22Rv1 (cell line): Measurements from ENCODE around the gene CROCC.
"Not testable (repeated sequence)": the region's sequence is repeated elsewhere in the genome, so short reads cannot be mapped to it uniquely, and the experiment has no call there.

Experiments
- H3K27ac ChIP-seq: fragments of 450-650 bp; 2 replicates; pipeline ENCODE4 v1.5.1; 2017
- ZFX ChIP-seq: fragments of 450-650 bp; IDR thresholded peaks from 2 replicates; pipeline ENCODE4 v1.6.1; 2017; ENCODE audit warnings: antibody characterized with exemption, borderline replicate concordance
- TF ChIP-seq, protein P1 (sequence below): fragments of 450-650 bp; IDR thresholded peaks from 2 replicates; pipeline ENCODE4 v1.5.1; 2017; ENCODE audit warnings: mild to moderate bottlenecking

The CROCC gene, protein sequence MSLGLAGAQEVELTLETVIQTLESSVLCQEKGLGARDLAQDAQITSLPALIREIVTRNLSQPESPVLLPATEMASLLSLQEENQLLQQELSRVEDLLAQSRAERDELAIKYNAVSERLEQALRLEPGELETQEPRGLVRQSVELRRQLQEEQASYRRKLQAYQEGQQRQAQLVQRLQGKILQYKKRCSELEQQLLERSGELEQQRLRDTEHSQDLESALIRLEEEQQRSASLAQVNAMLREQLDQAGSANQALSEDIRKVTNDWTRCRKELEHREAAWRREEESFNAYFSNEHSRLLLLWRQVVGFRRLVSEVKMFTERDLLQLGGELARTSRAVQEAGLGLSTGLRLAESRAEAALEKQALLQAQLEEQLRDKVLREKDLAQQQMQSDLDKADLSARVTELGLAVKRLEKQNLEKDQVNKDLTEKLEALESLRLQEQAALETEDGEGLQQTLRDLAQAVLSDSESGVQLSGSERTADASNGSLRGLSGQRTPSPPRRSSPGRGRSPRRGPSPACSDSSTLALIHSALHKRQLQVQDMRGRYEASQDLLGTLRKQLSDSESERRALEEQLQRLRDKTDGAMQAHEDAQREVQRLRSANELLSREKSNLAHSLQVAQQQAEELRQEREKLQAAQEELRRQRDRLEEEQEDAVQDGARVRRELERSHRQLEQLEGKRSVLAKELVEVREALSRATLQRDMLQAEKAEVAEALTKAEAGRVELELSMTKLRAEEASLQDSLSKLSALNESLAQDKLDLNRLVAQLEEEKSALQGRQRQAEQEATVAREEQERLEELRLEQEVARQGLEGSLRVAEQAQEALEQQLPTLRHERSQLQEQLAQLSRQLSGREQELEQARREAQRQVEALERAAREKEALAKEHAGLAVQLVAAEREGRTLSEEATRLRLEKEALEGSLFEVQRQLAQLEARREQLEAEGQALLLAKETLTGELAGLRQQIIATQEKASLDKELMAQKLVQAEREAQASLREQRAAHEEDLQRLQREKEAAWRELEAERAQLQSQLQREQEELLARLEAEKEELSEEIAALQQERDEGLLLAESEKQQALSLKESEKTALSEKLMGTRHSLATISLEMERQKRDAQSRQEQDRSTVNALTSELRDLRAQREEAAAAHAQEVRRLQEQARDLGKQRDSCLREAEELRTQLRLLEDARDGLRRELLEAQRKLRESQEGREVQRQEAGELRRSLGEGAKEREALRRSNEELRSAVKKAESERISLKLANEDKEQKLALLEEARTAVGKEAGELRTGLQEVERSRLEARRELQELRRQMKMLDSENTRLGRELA (N-terminal part only)

DNA sequence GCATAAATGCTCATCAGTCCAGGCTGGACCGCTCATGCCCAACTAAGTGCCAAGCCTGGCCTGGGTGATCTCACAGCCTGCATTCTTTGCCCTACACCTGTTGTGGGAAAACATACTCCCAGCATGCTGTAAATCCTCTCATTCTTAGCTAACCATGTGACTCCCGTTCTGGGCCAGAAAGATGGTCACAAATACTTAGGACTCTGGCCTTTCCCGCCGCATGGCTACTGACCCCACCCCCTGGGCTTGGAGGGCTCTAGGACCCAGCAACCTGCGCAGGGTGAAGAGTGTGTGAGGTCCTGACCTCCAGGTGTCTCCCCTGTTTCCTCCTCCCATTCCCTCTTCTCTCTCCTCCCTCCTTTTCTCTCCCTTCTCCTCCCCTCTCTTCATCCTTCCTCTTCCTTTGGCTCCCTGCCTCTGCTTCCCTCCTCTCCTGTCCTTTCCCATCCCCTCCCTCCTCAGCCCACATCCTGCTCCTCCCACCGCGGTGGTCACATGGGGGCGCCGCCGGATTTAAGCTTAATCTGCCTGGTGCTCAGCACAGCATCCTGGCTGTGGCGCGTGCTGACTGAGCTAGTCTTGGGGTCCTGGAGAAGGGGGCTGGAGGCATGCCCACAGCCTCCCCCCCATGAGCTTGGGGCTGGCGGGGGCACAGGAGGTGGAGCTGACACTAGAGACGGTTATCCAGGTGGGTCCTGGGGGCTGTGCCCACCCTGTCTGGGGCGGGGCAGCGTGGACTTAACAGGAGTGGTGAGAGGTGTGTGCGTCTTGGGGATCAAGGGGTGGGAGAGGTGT lies at the start of gene CROCC:
Gene CROCC (plus strand): TSS at position 541 of the 795 bp plus-strand sequence. CDS start 88 bp downstream, at position 629.
- TF ChIP-seq, protein P1, sequence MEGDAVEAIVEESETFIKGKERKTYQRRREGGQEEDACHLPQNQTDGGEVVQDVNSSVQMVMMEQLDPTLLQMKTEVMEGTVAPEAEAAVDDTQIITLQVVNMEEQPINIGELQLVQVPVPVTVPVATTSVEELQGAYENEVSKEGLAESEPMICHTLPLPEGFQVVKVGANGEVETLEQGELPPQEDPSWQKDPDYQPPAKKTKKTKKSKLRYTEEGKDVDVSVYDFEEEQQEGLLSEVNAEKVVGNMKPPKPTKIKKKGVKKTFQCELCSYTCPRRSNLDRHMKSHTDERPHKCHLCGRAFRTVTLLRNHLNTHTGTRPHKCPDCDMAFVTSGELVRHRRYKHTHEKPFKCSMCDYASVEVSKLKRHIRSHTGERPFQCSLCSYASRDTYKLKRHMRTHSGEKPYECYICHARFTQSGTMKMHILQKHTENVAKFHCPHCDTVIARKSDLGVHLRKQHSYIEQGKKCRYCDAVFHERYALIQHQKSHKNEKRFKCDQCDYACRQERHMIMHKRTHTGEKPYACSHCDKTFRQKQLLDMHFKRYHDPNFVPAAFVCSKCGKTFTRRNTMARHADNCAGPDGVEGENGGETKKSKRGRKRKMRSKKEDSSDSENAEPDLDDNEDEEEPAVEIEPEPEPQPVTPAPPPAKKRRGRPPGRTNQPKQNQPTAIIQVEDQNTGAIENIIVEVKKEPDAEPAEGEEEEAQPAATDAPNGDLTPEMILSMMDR, result no peak
- TF ChIP-seq ZFX, result no peak
- H3K27ac ChIP-seq, result no peak within 1 kb of the TSS

DNA sequence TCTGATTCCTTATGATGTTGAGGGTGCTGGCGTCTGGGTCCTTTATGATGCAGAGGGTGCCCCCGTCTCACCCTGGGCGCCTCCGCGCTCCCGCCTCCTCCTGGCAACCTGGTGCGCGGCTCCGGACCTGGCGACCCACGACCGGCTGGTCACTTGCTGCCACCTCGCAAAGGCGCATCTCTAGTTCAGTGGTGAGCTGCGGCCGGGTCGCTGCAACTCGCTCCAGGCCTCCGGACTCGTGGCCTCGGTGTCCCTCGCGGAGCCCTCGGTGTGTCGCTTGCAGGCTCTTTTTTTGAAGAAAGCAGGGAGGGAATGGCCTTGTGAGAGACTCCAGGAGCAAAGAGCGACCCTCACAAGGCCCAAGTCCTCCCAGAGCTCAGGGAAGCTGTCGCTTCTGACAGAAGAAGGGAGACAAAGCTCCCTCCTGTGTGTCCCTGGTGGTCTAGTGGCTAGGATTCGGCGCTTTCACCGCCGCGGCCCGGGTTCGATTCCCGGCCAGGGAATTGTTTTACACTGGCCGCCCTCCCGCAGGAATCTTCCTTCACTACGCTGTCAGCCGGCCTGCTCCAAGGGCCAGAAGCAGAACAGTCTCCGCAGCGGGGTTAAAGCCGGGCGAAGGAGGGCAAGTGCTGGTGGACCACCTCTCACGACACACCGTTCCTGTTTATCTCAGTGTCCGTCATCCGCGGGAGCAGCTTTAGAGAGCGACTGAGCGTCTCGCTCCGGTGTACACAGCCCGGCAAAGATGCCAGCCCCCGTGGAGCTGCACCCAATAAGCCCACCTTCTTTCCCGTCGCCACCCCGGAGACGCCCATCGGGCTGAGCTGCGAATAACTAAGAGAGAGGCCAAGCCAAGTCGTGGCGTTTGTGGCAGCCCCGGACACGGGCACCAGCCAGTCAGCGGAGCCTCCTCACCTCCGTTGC lies 49.3 kb upstream of the CROCC start:
- not testable (repeated sequence) for H3K27ac ChIP-seq

DNA sequence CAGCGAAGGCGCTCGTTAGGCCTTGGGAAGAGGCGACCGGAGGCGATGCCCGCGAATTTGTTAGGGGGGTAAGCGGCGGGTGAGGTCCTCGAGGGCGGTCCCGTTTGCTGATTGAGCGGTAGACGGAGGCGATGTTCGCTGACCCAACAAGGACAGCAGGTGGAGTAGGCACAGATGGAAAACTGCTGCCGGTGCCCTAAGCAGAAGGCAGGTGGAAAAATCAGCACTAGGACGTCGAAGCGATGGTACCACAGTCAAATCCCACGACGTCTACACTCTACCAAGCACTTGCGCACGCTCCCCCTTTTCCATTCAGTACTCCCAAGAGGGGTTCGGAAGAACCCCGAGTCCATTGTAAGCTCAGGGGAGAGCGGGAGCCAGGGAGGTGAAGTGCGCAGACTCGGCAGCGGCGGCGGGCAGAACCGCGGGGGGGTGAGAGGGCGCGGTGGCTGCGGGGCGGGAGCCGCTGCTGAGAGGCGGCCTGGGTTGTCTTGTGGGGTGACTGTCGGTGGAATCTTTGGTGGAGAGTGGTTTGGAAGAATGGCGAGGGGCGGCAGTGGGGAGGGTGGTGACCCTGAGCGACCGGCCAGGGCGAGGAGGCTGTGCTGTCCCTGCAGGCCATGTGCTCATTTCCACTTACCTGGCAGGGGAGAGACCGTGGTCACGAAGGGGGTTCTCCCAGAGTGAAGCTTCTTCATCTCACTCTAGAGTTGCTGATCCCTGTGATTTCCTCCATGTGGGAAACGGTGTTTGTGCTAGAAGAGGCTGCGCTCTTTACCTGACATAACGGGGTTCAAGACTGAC lies 48.5 kb upstream of the CROCC start:
- not testable (repeated sequence) for H3K27ac ChIP-seq

- H3K27ac ChIP-seq, result not testable (repeated sequence)
Observed at GRCh38 chr1:16874968-16875765, 46.6 kb upstream of the CROCC start.

DNA sequence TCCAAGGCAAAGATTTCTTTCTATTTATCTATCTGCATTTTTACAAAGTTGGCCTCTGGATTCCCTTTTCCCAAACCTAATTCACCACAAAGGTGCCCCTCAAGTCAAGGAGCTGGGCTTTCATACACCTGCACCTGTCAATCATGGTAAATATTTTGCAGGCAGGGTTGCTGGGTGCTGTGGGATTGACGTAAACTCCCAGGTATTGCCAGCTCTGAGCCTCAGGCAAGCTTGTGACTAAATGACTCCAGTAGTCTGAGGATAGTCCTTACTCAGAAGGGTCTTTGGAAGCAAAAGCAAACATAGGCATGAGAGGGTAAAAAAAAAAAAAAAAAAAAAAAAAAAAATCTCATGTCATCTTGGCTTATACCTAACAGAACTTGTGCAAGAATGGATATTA lies 40.0 kb upstream of the CROCC start:
- H3K27ac ChIP-seq, result not testable (repeated sequence)

GRCh38 chr1:16882986-16883385 lies 38.7 kb upstream of the CROCC start:
- TF ChIP-seq, protein P1, result no peak
- TF ChIP-seq ZFX, result no peak

GRCh38 chr1:16884487-16884886 lies 37.2 kb upstream of the CROCC start:
- not testable (repeated sequence) for H3K27ac ChIP-seq

More at GRCh38 chr1:16882986-16883385, 38.7 kb upstream of the CROCC start:
- H3K27ac ChIP-seq, result no peak overlapping the region

- TF ChIP-seq ZFX, result no peak
- TF ChIP-seq, protein P1, result no peak
- H3K27ac ChIP-seq, result no peak overlapping the region
Observed at GRCh38 chr1:16886860-16887605, 34.7 kb upstream of the CROCC start.
